Middle frontal gyrus (tissue), 1 donor: ENCODE results near the gene ARID1B.
"Not testable (repeated sequence)": the region's sequence is repeated elsewhere in the genome, so short reads cannot be mapped to it uniquely, and the experiment has no call there.

Experiments
- DNase-seq: peaks from one replicate; pipeline ENCODE4 v3.0.0-alpha.2; 2015; ENCODE audit warnings: low spot score; ENCODE audit errors: extremely low spot score

ARID1B gene

DNA sequence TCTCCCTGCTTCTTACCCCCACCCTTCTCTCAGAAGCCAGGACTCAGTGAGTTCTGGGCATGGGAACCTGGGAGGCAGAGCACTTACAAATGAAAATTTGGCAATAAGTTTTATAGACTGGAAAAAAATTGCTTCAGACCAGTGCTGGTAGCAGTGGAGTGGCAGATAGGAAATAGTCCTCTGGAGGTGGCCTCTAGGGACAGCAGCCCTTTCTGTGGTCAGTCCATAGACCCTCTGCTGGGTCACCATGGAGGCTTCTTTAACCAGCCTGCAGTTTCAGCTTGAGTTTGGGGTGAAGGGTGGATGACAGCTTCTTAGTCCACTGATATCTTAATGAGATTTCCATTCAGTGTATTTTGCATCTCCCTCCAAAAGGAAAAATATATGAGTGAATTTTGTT, 179.1 kb downstream of the ARID1B start:
- DNase-seq: no peak

DNA sequence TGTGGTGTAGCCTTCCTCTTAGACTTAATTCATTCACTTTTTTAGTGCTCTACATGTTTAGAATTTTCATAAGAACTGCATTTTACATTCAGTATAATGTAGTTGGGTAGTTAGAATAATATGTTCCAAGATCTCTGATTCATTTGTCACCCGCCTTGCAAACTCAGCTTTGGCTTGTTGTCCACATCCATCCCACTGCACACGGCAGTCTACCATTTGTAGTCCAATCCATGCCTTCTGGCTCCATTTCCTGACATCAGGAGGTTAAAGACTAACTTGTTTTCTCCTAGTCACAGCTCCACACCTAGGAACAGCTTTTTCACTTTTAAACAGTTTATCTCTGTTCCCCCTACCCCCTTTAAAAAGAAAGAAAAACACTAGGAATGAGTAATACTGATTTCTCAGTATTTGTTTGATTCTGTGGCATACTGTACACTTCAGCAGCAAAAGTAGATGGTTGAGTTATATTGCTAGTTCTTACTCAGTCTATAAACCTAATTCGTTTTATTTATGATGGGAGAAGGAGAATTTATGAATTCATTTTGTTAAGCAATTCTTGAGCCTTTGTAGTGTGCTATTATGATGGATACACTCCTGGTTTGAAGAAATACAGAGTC, 180.9 kb downstream of the ARID1B start:
- no peak for DNase-seq

DNA sequence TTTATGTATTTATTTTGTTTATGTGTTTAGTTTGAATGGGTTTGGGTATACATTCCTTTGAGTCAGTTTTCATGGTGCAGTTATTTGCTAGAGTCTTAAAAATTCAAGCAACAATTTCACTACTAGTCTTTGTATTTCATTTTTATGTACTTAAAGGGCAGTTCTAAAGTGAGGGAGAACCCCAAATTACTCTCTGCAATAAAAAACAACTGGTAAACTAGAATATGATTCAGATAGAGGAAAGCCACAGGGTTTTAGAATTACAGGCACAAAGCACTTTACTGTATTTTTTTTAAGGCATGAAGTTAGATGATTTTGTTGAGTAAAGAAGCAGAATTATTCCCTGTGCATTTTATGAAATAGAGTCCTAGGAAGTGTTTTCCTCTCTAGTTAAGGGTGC, 183.3 kb downstream of the ARID1B start:
- DNase-seq: no peak

DNA sequence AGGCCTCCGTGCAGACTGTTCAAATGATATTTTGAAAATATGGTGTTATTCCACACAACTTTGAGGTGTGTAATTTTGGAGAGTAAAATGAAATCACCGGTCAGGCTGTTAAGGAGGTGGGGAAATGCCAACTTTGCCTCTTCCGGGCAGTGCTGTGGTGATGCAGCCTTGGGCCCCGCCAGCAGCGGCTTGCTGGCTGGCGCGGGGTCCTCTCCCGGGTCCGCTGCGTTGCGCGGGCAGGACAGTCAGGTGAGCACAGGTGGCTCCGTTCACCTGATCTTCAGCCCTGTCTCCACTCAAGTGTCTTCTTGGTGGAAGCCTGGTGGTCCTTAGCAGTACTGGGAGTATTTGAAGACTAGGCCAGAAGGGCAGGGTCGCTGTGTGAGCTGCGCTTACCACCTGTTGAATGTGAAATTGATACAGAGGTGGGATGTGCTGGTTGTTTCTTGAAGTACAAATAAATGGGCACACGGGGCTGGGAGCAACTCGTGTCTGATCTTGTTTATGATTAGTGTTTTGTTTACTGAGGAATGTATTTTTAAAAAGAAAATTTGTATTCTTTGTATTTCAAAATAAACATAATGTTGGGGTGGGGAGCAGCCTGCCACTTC, 184.2 kb downstream of the ARID1B start:
- DNase-seq: no peak

DNA sequence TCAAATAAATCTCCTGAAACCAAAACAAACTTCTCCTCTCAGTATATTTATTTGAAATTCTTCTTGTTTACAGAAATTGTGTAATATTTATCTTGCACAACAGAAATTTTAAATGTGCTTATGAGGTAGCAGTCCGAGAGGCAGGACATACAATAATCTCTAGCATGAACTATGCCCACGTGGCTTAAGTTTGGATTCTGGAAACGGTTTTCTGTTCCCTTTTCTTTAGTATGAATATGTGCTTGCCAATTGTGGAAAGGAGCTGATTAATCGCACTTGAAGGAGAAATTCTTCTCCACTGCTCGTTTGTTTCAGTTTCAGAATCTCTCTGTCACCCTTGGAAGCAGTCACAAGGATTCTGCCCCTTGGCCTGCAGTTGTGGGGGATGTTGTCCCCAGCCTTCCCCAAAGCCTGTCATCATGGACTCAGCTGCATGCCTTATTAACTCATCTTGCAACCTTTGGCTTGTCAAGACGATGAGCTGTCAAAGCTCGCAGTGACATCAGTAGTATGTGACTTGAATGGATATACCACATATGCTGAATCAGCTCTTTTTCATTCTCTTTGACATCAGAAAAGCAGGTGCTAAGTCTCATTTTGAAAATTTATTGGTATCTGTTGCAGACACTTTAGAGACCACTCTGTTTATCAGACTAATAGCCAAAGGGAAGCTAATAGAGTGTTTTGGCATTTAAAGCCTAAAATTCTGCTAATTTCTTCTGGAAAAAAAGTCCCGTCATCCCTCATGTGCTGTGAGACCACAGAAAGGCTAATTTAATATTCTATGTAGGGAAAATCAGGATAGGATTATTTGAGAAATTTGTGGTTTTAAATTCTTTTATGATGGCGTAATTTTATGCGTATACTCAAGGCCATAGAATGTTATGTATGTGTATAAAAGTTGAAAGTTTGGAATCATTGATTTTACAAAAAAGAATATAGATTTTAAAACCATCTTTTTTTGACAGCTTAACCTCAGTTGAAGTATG, 186.8 kb downstream of the ARID1B start:
- DNase-seq: no peak

DNA sequence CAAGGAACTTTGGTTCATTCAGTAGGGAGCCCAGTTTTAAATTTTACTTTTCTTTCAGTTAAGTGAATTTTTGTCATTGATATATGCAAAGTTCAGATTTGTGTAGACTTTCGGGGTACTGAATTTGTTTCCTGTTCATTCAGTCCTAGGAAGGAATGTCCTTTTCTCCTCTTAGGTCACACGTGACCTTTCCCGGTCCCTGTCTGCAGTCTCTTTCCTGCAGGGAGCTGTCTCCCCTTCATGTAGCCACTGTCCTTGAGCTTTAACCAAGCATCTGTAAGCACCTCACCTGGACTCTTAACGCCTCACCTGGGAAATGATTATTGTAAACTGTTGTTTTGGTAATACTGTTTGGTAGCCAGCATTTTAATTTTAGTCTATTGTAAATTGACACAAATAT, 190.7 kb downstream of the ARID1B start:
- no peak for DNase-seq

DNA sequence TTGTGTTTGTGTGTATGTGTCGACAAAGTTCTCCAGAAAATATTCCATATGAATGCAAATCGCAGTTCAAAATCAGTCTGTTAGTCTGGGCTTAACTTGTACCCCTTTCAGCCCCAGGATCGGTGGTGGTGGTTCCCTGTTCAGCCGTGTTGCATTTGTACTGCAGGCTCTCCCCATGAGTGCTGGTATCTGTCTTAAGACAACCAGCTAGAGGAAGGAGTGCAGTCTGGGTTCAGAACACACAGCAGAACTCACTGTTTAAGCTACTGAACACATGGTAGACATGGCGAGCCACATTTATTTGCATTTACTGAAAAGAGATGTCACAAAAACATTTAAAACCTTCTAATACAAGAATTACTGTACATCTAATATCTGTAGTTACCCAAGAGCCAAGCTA, 192.1 kb downstream of the ARID1B start:
- DNase-seq: no peak

DNA sequence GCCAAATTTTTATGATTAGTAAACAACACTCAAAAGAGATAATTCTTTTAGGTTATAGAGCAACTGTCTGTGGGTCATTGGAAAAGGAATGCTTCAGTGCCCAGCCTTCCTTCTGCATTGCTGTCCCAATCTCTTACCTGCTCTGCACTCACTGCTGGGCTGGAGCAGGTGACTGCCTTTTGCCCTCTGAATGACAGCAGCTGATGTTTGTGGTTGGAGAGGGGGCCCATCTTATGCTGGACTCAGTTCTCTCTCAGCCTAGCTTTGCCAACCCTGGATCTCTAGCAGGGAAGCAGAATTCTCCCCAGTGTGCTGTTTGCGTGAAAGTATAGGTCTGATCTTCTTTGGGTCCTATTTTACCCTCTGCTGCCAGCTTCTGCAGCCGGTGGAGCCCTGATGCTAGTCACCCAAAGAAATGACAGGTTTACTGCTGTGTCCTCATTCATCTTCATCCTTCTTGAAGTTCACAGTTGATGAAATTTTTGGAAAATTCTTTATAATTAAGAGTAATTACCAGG, 193.5 kb downstream of the ARID1B start:
- no peak for DNase-seq

DNA sequence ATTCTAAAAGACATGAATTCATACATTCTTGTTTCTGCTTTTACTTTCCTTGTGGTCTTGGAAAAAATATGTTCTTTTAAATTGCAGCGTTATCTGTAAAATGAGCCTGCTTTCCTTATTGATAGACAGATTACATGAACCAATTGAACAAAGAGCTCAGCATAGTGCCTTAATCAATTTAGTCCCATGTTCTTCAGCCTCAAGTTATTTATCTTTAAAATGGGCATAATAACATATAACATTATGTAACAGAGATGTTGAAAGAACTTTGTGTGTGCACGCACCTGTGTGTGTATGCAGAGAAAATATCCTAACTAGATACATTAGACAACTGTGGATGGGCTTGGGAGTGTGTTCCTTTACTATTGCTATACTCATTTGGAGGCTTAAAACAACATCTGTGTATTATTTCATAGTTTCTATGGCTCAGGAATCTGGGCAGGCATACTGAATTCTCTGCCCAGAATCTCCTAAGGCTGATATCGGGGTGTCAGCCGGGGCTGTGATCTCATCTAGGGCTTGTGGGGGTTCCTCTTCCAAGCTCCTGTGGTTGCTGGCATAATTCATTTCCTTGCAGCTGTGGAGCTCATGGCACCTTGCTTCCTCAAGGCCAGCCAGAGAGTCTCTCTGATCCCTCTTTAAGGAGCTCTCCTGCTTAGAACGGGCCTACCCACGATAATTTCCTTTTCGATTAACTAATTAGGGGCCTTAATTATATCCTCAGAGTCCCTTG, 194.1 kb downstream of the ARID1B start:
- DNase-seq: no peak

DNA sequence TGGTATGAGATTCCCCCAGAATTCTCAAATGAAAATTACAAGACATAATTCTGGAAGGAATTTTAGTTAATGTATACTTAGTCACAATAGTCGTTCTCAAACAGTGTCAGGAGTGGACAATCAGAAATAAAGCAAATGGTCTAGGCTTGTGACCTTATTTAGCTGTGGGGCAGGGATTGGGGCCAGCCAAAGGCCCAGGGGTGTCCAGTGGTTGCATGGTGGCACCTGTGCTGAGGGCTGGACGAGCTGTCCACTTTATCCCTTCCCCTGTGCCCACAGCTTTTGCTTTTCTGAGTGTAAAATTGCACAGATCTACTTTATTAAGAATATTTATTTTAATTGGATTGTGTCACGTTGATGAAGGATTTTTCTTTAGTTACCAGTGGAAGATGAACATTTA, 195.0 kb downstream of the ARID1B start:
- DNase-seq: no peak

DNA sequence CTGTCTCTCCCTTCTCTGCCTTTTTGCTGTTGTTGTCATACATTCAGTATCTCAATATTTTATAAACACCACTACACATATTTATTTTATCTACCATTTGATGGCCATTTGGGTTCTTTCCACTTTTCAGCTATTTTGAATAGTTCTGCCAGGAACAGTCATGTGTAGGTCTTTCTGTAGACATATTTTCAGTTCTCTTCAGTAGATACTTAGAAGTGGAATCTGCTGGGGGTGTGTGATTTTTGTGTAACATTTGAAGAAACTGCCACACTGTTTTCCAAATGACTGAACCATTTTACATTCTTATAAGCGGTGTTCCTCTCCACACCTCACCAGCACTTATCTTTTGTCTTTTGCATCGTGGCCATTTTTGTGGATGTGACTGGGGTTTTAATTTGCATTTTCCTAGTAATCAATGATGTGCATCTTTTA, 197.7 kb downstream of the ARID1B start:
- no peak for DNase-seq

DNA sequence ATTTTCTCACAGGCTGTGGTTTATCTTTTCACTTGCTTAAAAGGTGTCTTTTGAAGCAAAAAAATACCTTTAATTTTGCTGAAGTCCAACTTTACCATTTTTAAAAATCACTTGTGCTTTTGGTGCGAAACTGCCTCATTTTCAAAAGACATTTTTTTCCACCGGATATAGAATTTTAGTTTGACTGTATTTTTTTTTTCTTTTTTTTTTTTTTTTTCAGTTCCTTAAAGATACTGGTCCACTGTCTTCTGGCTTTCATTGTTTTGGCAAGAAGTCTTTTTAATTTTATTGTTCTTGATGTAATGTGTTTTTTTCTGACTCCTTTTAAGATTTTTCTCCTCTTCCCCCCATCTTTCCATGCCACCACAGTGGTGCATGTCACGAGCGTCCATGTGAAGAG, 198.2 kb downstream of the ARID1B start:
- DNase-seq: no peak

DNA sequence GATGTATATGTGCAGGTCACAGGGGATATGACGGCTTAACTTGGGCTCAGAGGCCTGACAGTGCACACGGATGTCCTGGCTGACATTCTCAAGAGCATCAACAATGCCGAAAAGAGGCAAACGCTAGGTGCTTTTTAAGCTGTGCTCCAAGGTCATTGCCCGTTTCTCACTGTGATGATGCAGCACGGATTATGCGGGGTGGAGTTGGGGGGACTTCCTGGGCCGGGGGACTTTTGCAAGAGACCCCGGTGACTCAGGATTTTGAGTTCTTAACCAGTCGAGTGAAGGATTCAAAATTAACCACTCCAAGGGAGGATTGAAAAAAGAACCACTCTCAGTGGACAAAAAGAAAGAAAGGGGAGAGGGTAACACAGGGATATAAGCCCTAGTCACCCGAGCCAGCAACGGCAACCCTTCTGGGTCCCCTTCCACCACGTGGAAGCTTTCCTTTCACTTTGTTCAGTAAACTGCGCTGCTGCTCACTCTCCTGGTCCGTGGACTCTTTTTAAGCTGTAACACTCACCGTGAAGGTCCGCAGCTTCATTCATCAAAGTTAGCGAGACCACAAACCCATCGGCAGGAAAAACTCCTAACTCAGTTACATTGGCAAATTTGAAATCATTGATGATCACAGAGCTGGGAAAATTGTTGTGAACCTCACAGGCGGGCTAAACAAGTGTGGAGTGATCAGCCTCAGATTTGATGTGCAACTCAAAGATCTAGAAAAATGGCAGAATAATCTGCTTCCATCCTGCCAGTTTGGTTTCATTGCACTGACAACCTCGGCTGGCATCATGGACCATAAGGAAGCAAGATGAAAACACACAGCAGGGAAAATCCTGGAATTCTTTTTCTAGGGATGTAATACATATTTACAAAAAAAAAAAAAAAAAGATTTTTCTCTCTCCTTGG, 199.3 kb downstream of the ARID1B start:
- no peak for DNase-seq

DNA sequence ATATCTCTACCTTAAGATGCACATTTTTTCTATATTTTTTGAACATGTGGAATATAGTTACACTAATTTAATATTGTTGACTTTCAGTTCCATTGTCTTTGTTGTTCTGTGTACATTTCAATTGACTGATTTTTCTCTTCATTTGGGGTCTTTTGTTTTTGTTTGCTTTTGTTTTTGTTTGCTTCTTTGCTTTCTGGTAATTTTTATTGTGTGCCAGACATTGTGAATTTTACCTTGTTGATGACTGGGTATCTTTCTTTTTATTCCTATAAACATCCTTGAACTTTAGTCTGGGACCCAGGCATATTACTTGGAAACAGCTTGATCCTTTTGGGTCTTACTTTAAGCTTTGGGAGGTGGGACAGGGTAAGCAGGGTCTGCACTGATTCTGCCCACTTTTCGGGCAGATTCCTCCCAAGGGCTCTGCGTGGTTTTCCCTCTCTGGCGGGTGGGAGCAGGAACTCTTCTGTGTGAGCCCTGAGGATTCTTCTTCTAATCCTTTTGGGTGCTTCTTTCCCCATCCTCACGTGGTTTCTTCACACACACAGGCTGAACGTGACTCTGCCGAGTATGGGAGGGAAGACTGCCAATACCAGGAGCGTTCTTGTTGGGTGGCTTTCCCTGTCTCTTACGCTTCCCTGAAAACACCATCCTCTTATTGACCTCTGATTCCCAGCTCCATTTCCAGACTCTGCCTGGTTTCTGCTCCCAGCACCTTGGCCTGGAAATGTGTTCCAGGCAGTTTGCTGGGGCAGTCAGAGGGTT, 200.5 kb downstream of the ARID1B start:
- no peak for DNase-seq

DNA sequence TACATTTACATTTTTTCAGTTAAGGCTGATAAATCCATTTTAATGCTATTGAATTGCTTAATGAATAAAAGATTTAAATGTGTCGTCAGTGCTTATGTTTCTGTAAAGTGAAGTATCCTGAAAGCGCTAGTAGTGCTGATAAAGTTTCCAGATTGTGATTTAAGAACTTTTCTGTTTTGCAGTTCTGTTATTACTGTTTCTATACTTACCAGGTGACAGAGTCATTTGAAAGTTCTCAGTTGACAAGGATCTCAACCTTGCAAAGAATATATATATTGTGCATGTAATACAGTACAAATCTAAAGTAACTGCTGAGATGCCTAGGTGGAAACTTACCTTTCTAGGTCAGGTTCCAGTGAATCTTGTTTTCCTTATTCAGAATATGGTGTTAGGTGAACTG, 201.8 kb downstream of the ARID1B start:
- DNase-seq: no peak

DNA sequence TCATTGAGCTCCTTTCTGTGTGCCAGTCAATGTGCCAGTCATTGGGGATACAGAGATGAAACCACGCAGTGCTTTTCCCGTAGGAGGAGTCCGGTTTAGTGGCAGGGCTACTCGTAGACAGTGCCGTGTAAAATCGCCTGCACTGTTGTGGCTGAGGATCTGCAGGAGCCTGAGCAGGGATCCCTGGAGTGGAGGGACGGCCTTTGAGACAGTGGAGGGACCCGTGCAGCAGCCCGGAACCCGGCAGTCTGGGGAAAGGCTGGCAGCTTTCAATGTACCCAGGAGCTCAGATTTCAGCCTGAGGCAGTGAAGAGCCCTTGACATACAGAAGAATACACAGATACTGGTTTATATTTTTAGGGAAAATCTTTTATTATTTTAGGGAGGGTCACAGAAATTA, 203.3 kb downstream of the ARID1B start:
- no peak for DNase-seq

DNA sequence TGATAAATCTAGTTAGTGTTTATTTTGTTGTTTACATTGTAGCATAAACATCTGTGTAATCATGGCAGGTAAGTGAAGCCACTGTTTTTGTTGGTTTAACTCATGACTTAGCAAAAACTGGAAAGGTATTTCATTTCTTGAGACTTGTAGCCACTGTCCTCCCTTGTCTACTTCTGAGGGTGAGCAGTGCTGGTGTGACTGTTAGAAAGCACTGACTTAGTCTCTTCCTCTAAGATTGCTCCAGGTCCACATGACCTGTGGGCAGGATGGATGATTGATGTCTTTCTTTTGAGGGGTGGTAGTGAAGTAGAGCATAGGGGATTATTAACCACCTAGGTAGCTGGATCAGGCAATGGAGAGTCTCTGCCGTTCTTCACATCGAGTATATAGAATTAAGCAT, 203.8 kb downstream of the ARID1B start:
- no peak for DNase-seq

DNA sequence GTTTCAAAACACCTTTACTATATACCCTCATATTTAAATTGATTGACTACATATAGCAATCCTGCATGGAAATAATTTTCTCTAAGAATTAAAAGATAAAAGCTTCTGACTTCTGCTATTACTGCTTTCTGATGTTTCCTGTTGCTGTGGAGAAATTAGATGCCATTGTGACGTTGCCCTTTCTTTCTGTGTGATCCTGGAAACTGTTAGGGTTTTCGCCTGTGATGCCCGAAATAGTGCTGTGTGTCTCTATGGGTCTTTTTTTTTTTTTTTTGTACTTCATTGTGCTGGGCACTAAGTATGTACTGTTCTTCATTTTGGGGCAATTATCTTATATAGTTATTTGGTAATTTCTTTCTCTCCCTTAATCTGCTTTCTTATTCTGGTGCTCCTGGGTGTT, 205.0 kb downstream of the ARID1B start:
- DNase-seq: no peak

DNA sequence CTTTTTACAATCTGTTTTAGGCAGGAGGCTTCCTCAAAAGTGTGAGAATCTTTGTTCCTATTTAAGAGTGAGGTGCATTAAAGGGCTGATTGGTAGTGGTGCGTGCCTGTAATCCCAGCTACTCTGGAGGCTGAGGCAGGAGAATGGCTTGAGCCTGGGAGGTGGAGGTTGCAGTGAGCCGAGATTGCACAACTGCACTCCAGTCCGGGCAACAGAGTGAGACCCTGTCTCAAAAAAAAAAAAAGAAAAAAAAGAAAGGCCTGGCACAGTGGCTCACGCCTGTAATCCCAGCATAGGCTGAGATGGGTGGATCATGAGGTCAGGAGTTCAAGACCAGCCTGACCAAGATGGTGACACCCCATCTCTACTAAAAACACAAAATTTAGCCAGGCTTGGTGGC, 205.7 kb downstream of the ARID1B start:
- not testable (repeated sequence) for DNase-seq
